ENCODE data around the gene TFB1M.

GRCh38 chr6:155341130-155341828 lies 27.0 kb upstream of the TFB1M start:
- TF ChIP-seq POLR2A (IDR thresholded peaks at IDR 0.05; ENCODE audit: extremely low read depth, insufficient read length) (no peak), CTCF (IDR thresholded peaks at IDR 0.05; ENCODE audit: low read depth, low read length) (no peak)
